GM18868 (cell line): ENCODE data around the gene TMEM258.

ENCODE experiments used
- ATAC-seq: cut with Tn5 transposase; IDR thresholded peaks from one replicate; pipeline ENCODE4 v1.9.1; 2021; ENCODE audit warnings: mild to moderate bottlenecking, moderate library complexity; ENCODE audit not compliant: unreplicated experiment

TMEM258 gene

DNA sequence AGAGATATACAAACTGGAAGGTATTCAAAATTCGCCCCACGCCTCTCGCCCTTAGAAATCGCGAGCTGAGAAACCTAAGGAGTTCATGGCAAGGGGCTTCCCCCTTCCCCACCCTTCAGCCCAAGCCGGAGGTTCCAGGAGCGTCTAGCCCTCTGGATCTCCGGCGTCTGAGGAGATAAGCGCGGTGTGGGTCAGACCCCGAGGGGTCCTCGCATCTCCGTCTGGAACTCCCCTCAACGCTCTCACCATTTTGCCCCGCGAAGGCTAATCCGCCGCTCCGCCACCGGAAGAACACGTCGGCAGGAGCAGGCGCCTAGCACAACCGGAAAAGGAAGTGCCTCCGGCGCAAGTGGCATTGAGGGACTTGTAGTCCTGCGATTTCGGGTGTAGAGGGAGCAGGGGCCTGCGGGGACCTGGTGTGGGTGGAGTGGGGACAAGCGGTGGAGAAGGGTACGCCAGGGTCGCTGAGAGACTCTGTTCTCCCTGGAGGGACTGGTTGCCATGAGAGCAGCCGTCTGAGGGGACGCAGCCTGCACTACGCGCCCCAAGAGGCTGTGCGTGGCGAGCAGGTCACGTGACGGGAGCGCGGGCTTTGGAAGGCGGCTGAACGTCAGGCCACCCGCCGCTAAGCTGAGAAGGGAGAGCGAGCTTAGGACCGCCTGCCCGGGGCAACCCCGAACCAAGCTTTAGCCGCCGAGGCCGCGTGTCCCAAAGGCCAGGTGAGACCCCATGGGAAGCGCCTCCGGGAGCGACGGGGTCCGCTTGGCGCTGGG is at the start of gene TMEM258, which contains the start of gene FEN1:
TMEM258 (minus strand) TSS at position 290 of the 773 bp plus-strand sequence; CDS start at position 249, 41 bp downstream.
FEN1 (plus strand) TSS at position 602 of the 773 bp plus-strand sequence. CDS start 2,451 bp downstream, outside the sequence.
- peak; percentile 85 for ATAC-seq

- ATAC-seq: no peak
Observed at GRCh38 chr11:61841636-61842527, 49.5 kb upstream of the TMEM258 start.

DNA sequence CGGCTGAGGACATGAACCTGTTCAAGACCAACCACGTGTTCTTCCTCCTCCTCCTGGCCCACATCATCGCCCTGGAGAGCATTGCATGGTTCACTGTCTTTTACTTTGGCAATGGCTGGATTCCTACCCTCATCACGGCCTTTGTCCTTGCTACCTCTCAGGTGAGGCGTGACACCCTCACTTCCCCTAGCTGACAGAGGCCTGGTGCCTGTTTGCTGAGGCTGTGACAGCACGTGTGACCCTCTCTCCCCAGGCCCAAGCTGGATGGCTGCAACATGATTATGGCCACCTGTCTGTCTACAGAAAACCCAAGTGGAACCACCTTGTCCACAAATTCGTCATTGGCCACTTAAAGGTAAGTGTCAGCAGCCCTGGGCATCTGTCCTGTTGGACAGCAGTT is 48.0 kb upstream of the TMEM258 start:
- ATAC-seq: no peak

- no peak for ATAC-seq
Observed at GRCh38 chr11:61839742-61840141, 47.3 kb upstream of the TMEM258 start.

GRCh38 chr11:61838921-61839320 is 46.5 kb upstream of the TMEM258 start:
- no peak for ATAC-seq

GRCh38 chr11:61838501-61838900 is 46.1 kb upstream of the TMEM258 start:
- no peak for ATAC-seq

DNA sequence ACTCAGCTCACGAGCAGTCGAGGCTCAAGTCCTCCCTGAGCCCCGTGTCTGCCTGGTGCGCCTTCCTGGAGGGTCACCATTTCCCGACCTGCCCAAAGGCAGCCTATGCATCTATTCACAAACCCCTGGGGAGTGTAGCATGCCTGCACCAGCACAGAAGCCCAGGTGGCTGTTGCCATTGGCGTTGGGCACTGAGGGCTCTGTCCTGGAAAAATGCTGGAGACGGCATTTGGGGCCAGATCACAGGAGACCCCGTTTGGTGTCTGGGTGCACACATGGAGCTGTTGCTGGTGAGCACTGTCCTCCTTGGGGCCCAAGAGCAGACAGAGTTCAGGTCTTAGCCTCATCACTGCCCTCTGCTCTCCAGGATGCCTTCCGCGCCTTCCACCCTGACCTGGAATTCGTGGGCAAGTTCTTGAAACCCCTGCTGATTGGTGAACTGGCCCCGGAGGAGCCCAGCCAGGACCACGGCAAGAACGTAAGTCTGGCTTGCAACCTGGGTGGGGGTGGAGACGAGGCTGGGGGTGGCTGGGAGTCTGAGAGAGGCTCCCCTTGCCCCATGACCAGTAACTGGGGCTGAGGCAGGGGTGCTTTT is 45.1 kb upstream of the TMEM258 start:
- no peak for ATAC-seq

- ATAC-seq: no peak
Observed at GRCh38 chr11:61836193-61836592, 43.8 kb upstream of the TMEM258 start.

GRCh38 chr11:61834278-61835048 is 42.1 kb upstream of the TMEM258 start:
- peak; percentile 93 for ATAC-seq

- no peak for ATAC-seq
Observed at GRCh38 chr11:61833926-61834277, 41.5 kb upstream of the TMEM258 start.

DNA sequence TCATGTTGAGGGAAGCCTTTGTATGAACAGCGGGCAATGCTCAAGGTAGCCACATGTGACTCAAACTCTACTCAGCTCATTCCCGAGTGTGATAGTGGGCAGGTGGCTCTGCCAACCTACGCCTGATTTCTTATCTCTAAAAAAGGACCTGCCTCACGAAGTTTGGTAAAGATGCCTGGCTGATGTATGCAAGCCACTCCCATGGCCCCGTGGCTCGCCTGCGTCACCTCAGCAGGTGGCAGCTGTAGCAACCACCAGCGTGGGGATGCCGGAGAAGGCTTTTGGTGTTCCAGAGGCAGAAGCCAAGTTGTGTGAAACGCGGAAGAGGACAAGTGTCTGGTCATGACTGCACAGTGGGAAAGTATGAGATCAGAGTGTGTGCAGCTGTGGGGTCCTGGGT is 41.1 kb upstream of the TMEM258 start:
- no peak for ATAC-seq

DNA sequence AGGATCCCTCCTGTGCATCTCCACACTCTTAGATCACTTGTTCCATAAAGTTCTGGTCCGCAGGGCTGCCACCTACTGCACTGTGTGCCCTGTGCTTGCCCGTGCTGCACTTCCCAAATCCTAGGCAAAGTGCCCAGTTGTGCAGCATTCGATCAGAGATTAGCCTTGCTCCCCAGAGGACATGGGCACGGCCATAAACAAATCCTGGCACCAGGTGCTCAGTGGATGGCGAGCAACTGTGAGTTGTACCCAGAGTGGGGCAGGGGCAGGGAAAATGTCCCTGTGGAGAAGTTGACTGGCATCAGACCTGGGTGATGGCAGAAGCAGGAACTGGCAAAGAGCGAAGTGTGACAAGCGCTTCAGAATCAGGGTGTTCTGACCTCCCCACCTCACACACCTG is 40.4 kb upstream of the TMEM258 start:
- no peak for ATAC-seq

GRCh38 chr11:61832207-61832606 is 39.8 kb upstream of the TMEM258 start:
- no peak for ATAC-seq

- ATAC-seq: no peak
Observed at GRCh38 chr11:61830237-61831105, 38.1 kb upstream of the TMEM258 start.

GRCh38 chr11:61829806-61830205 is 37.4 kb upstream of the TMEM258 start:
- no peak for ATAC-seq

GRCh38 chr11:61828629-61829407 is 36.4 kb upstream of the TMEM258 start:
- ATAC-seq: peak; percentile 29

DNA sequence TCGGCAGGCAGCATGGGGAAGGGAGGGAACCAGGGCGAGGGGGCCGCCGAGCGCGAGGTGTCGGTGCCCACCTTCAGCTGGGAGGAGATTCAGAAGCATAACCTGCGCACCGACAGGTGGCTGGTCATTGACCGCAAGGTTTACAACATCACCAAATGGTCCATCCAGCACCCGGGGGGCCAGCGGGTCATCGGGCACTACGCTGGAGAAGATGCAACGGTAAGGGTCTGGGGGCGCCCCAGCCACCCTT is 35.9 kb upstream of the TMEM258 start:
- no peak for ATAC-seq

DNA sequence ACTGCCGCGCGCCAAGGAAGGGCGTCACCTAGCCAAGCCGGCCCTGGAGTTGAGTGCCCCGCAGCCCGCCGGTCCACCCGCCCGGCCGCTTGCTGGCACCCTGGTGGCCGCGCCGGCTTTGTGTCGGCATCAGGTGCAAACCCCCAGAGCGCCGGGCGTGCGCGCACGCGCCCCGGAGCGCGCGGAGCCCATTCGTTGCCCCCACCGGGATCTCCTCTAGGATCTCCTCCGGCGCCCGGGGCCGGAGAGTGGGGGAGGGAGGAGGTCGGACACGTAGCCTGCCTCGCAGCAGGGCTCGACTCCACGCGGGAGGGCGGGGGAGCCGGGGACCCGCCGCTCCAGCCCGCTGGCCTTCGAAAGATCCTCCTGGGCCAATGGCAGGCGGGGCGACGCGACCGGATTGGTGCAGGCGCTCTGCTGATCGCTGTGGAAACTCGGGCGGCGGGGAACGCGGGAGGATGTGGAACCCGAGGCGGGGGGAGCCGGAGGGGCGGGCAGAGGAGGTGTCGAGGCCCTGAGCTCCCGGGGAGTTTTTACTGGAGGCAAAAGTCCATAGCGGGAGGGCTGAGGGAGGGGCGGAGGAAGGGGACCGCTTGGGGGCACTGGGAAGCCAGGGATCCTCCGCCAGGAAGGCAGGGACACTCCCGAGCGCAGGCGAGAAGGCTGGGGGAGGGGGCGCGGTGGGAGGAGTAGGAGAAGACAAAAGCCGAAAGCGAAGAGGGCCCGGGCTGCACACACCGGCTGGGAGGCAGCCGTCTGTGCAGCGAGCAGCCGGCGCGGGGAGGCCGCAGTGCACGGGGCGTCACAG is 35.4 kb upstream of the TMEM258 start, which contains the start of gene FADS2:
FADS2 (plus strand) TSS at position 730 of the 808 bp plus-strand sequence. CDS start 91 bp downstream, outside the sequence.
- ATAC-seq: peak; percentile 79
